Stimulated activated CD4-positive, alpha-beta T cell treated with anti-CD3 and anti-CD28 coated beads, Interleukin-1b, Interleukin-23, amount 100 ng/mL, for 1 hour (primary cell): ENCODE measurements around the gene SELL.
A peak's percentile ranks its signal among the peaks of the same experiment; 100 is the strongest.
"Not testable (repeated sequence)": the region's sequence is repeated elsewhere in the genome, so short reads cannot be mapped to it uniquely, and the experiment has no call there.

Source experiments
- DNase-seq, 2 donors: peaks; one replicate each; pipeline ENCODE4 v3.0.0-alpha.2; 2020; ENCODE audit warnings: low read depth in 2 of 2

SELL gene

GRCh38 chr1:169711469-169712308, at the start of gene SELL:
Gene SELL, minus strand, starts transcription at chr1:169711620. Its CDS starts 122 bp downstream, at chr1:169711498.
- peak; percentile 34 to 46 for DNase-seq

- no peak for DNase-seq
Observed at GRCh38 chr1:169759038-169759437, 47.6 kb upstream of the SELL start.

GRCh38 chr1:169753549-169753948, 42.1 kb upstream of the SELL start:
- DNase-seq = no peak

GRCh38 chr1:169750041-169750440, 38.6 kb upstream of the SELL start:
- DNase-seq = no peak

- no peak for DNase-seq
Observed at GRCh38 chr1:169746550-169746949, 35.1 kb upstream of the SELL start.

GRCh38 chr1:169745015-169745861, 33.8 kb upstream of the SELL start:
- DNase-seq = no peak

GRCh38 chr1:169741666-169742394, 30.4 kb upstream of the SELL start:
- no peak for DNase-seq

GRCh38 chr1:169739980-169740379, 28.6 kb upstream of the SELL start:
- no peak for DNase-seq

GRCh38 chr1:169733924-169734323, 22.5 kb upstream of the SELL start, which contains the start of gene SELE:
Gene SELE, minus strand, starts transcription at chr1:169734079. Its CDS starts 467 bp downstream, at chr1:169733612.
- DNase-seq = no peak

GRCh38 chr1:169731446-169731845, 20.0 kb upstream of the SELL start:
- DNase-seq = no peak

- no peak for DNase-seq
Observed at GRCh38 chr1:169729991-169730390, 18.6 kb upstream of the SELL start.

- DNase-seq = no peak
Observed at GRCh38 chr1:169727307-169727706, 15.9 kb upstream of the SELL start.

GRCh38 chr1:169726851-169727250, 15.4 kb upstream of the SELL start:
- no peak for DNase-seq

- DNase-seq = no peak
Observed at GRCh38 chr1:169725930-169726329, 14.5 kb upstream of the SELL start.

GRCh38 chr1:169724168-169724567, 12.7 kb upstream of the SELL start:
- DNase-seq = no peak

- DNase-seq = no peak
Observed at GRCh38 chr1:169723763-169724162, 12.3 kb upstream of the SELL start.

GRCh38 chr1:169722779-169723178, 11.4 kb upstream of the SELL start:
- no peak for DNase-seq

GRCh38 chr1:169715100-169715499, 3.7 kb upstream of the SELL start:
- DNase-seq = not testable (repeated sequence)

- not testable (repeated sequence) for DNase-seq
Observed at GRCh38 chr1:169713090-169713489, 1.7 kb upstream of the SELL start.

GRCh38 chr1:169712309-169712631, 850 bp upstream of the SELL start:
- no peak for DNase-seq

GRCh38 chr1:169708647-169709046, 2.8 kb downstream of the SELL start:
- no peak for DNase-seq
